ENCODE results near the gene IER5L.

IER5L gene

GRCh38 chr9:129177791-129178567 is at the start of gene IER5L:
IER5L (minus strand) TSS chr9:129178261; CDS start chr9:129178052, 209 bp downstream.
- peak; percentile 85 to 89 (median 87) for DNase-seq (ENCODE audit: low read depth in 2 of 3, low spot score in 2 of 3)

- no peak for DNase-seq (ENCODE audit: low read depth in 2 of 3, low spot score in 2 of 3)
Measured at GRCh38 chr9:129227843-129228189, 49.8 kb upstream of the IER5L start.

GRCh38 chr9:129225815-129226214 is 47.8 kb upstream of the IER5L start:
- no peak for DNase-seq (ENCODE audit: low read depth in 2 of 3, low spot score in 2 of 3)

- no peak for DNase-seq (ENCODE audit: low read depth in 2 of 3, low spot score in 2 of 3)
Measured at GRCh38 chr9:129225490-129225778, 47.4 kb upstream of the IER5L start.

- DNase-seq (ENCODE audit: low read depth in 2 of 3, low spot score in 2 of 3), result no peak
Measured at GRCh38 chr9:129224618-129225489, 46.8 kb upstream of the IER5L start.

GRCh38 chr9:129223551-129224208 is 45.6 kb upstream of the IER5L start:
- DNase-seq (ENCODE audit: low read depth in 2 of 3, low spot score in 2 of 3), result no peak

- no peak for DNase-seq (ENCODE audit: low read depth in 2 of 3, low spot score in 2 of 3)
Measured at GRCh38 chr9:129222819-129223218, 44.8 kb upstream of the IER5L start.

GRCh38 chr9:129221979-129222635 is 44.0 kb upstream of the IER5L start:
- no peak for DNase-seq (ENCODE audit: low read depth in 2 of 3, low spot score in 2 of 3)

- DNase-seq (ENCODE audit: low read depth in 2 of 3, low spot score in 2 of 3), result no peak
Measured at GRCh38 chr9:129221233-129221632, 43.2 kb upstream of the IER5L start.

- no peak for DNase-seq (ENCODE audit: low read depth in 2 of 3, low spot score in 2 of 3)
Measured at GRCh38 chr9:129220771-129221170, 42.7 kb upstream of the IER5L start.

- DNase-seq (ENCODE audit: low read depth in 2 of 3, low spot score in 2 of 3), result no peak
Measured at GRCh38 chr9:129218918-129219317, 40.9 kb upstream of the IER5L start.

GRCh38 chr9:129218272-129218625 is 40.2 kb upstream of the IER5L start:
- DNase-seq (ENCODE audit: low read depth in 2 of 3, low spot score in 2 of 3), result no peak

- no peak for DNase-seq (ENCODE audit: low read depth in 2 of 3, low spot score in 2 of 3)
Measured at GRCh38 chr9:129213551-129213950, 35.5 kb upstream of the IER5L start.

GRCh38 chr9:129211686-129212085 is 33.6 kb upstream of the IER5L start:
- no peak for DNase-seq (ENCODE audit: low read depth in 2 of 3, low spot score in 2 of 3)

- DNase-seq (ENCODE audit: low read depth in 2 of 3, low spot score in 2 of 3), result no peak
Measured at GRCh38 chr9:129210125-129210524, 32.1 kb upstream of the IER5L start.

- no peak for DNase-seq (ENCODE audit: low read depth in 2 of 3, low spot score in 2 of 3)
Measured at GRCh38 chr9:129209580-129209979, 31.5 kb upstream of the IER5L start.

GRCh38 chr9:129209109-129209508 is 31.0 kb upstream of the IER5L start:
- DNase-seq (ENCODE audit: low read depth in 2 of 3, low spot score in 2 of 3), result no peak

GRCh38 chr9:129208207-129209032 is 30.4 kb upstream of the IER5L start:
- DNase-seq (ENCODE audit: low read depth in 2 of 3, low spot score in 2 of 3), result peak; percentile 25 to 44 (median 40)

- DNase-seq (ENCODE audit: low read depth in 2 of 3, low spot score in 2 of 3), result no peak
Measured at GRCh38 chr9:129206905-129207304, 28.8 kb upstream of the IER5L start.

- DNase-seq (ENCODE audit: low read depth in 2 of 3, low spot score in 2 of 3), result no peak
Measured at GRCh38 chr9:129206401-129206800, 28.3 kb upstream of the IER5L start.

- DNase-seq (ENCODE audit: low read depth in 2 of 3, low spot score in 2 of 3), result no peak
Measured at GRCh38 chr9:129204840-129205239, 26.8 kb upstream of the IER5L start.
